HCT116 (cell line): ENCODE results near the gene AUP1. TPM values are rescaled to one million over a fixed set of nuclear protein-coding genes. Genes with fewer than 3 reads are reported as not detected.
"Not testable (repeated sequence)": the region's sequence is repeated elsewhere in the genome, so short reads cannot be mapped to it uniquely, and the experiment has no call there.

ENCODE experiments used
- ATAC-seq: fragments of 200-7000 bp; cut with Tn5 transposase; 2 replicates; pipeline ENCODE4 v1.9.1; 2020; ENCODE audit warnings: mild to moderate bottlenecking, moderate library complexity
- BruUV-seq: library from RNA; stranded (reverse); fragments of 400-500 nt; replicated peaks from 2 replicates; lab custom pipeline; 2021; lab: Mats Ljungman, UMichigan
- CTCF ChIA-PET: fragments of 300-600 bp; sonication (Branson Sonifier 250); formaldehyde crosslinking; loops from one replicate; lab custom pipeline; 2021; ENCODE audit warnings: antibody characterized with exemption; lab: Charles Lee
- POLR2A ChIA-PET: fragments of 300-600, 350-600 bp; sonication (Branson Sonifier 250); formaldehyde crosslinking; loops from one replicate; lab custom pipeline; 2021; ENCODE audit warnings: antibody characterized with exemption; lab: Charles Lee
- RAD21 ChIA-PET, 2 experiments: fragments of 300-600 bp; sonication (Branson Sonifier 250); formaldehyde crosslinking; loops; one replicate each; lab custom pipeline; 2023; ENCODE audit warnings: low total read pairs in 2 of 2; ENCODE audit not compliant: uncharacterized antibody in 2 of 2, unreplicated experiment in 2 of 2, low non-redundant PET in 1 of 2; lab: Charles Lee
- DNase-seq: peaks from one replicate; pipeline ENCODE4 v3.0.0-alpha.2; 2010; ENCODE audit warnings: low read depth, low spot score
- H2AFZ ChIP-seq: fragments of 200-600 bp; shearing (Covaris generic), sonication (generic); 2 replicates; pipeline ENCODE4 v1.6.1; 2017; ENCODE audit warnings: low read depth, mixed run types, mixed read lengths, antibody characterized with exemption, low read length; ENCODE audit not compliant: poor library complexity, severe bottlenecking
- H3K27ac ChIP-seq: 2 replicates; pipeline ENCODE4 v1.5.1; 2012; ENCODE audit warnings: low read depth, low read length
- H3K27me3 ChIP-seq: fragments of 200-600 bp; sonication (generic); 2 replicates; pipeline ENCODE4 v1.6.1; 2016; ENCODE audit warnings: mixed run types, low read length, mixed read lengths; ENCODE audit not compliant: insufficient read depth
- H3K36me3 ChIP-seq, 2 experiments: fragments of 200-500 bp in 1 of 2; fragments of 200-600 bp in 1 of 2; sonication (Bioruptor generic) in 1 of 2; sonication (generic) in 1 of 2; 2 replicates each; pipeline versions ENCODE4 v1.5.1 to v1.6.1; 2014 to 2016; ENCODE audit warnings: low read length in 2 of 2, inconsistent platforms in 1 of 2, mixed read lengths in 1 of 2, mixed run types in 1 of 2; ENCODE audit not compliant: insufficient read depth in 2 of 2, control insufficient read depth in 1 of 2
- H3K4me1 ChIP-seq, 2 experiments: fragments of 200-600 bp in 1 of 2; sonication (generic) in 1 of 2; 2 replicates each; pipeline versions ENCODE4 v1.5.1 to v1.6.1; 2012 to 2017; ENCODE audit warnings: low read length in 2 of 2, inconsistent platforms in 1 of 2, mild to moderate bottlenecking in 1 of 2, mixed read lengths in 1 of 2, mixed run types in 1 of 2, moderate library complexity in 1 of 2; ENCODE audit not compliant: insufficient read depth in 2 of 2, control insufficient read depth in 1 of 2
- H3K4me2 ChIP-seq: fragments of 200-600 bp; sonication (generic); 2 replicates; pipeline ENCODE4 v1.6.1; 2017; ENCODE audit warnings: mixed run types, low read length, mixed read lengths
- H3K4me3 ChIP-seq, 2 experiments: fragments of 200-600 bp in 1 of 2; sonication (generic) in 1 of 2; replicated peaks in 1 of 2; 2 replicates each; pipeline ENCODE4 v1.5.1; 2011 to 2016; ENCODE audit warnings: low read length in 2 of 2, control low read depth in 1 of 2, low read depth in 1 of 2, mild to moderate bottlenecking in 1 of 2, mixed read lengths in 1 of 2, mixed run types in 1 of 2
- H3K79me2 ChIP-seq: fragments of 200-600 bp; sonication (generic); 2 replicates; pipeline ENCODE4 v1.6.1; 2017; ENCODE audit warnings: mild to moderate bottlenecking, mixed run types, low read length, moderate library complexity, mixed read lengths; ENCODE audit not compliant: insufficient read depth
- H3K9ac ChIP-seq: fragments of 200-600 bp; sonication (generic); 2 replicates; pipeline ENCODE4 v1.6.1; 2016; ENCODE audit warnings: low read length, mixed read lengths
- H3K9me2 ChIP-seq: fragments of 200-600 bp; sonication (generic), shearing (Covaris generic); 2 replicates; pipeline ENCODE4 v1.6.1; 2017; ENCODE audit warnings: mixed run types, mild to moderate bottlenecking, moderate library complexity; ENCODE audit not compliant: insufficient read depth
- H3K9me3 ChIP-seq, 2 experiments: fragments of 200-500 bp in 1 of 2; fragments of 200-600 bp in 1 of 2; sonication (Bioruptor generic) in 1 of 2; sonication (generic) in 1 of 2; 2 replicates each; pipeline ENCODE4 v1.6.1; 2014 to 2017; ENCODE audit warnings: low read length in 2 of 2, mixed read lengths in 2 of 2, inconsistent platforms in 1 of 2, low read depth in 1 of 2, mild to moderate bottlenecking in 1 of 2, mixed run types in 1 of 2, moderate library complexity in 1 of 2; ENCODE audit not compliant: control insufficient read depth in 1 of 2, insufficient read depth in 1 of 2
- H4K20me1 ChIP-seq: fragments of 200-600 bp; sonication (generic), shearing (Covaris generic); 2 replicates; pipeline ENCODE4 v1.6.1; 2017; ENCODE audit warnings: mixed run types, mild to moderate bottlenecking, moderate library complexity; ENCODE audit not compliant: insufficient read depth
- CEBPB ChIP-seq: IDR thresholded peaks from 2 replicates; pipeline ENCODE4 v1.6.1; 2012; ENCODE audit warnings: low read depth
- EGR1 ChIP-seq: IDR thresholded peaks from 2 replicates; pipeline ENCODE4 v1.6.1; 2012; ENCODE audit warnings: low read depth
- EZH2phosphoT487 ChIP-seq: fragments of 200-600 bp; IDR thresholded peaks from 2 replicates; pipeline ENCODE4 v1.6.1; 2018; ENCODE audit warnings: antibody characterized with exemption, borderline replicate concordance
- JUND ChIP-seq: IDR thresholded peaks from 2 replicates; pipeline ENCODE4 v1.6.1; 2012
- POLR2AphosphoS5 ChIP-seq: IDR thresholded peaks from 2 replicates; pipeline ENCODE4 v1.6.1; 2011; ENCODE audit warnings: mild to moderate bottlenecking, low read depth, low read length, moderate library complexity
- SIN3A ChIP-seq: IDR thresholded peaks from 2 replicates; pipeline ENCODE4 v1.6.1; 2012; ENCODE audit warnings: low read depth
- SP1 ChIP-seq: IDR thresholded peaks from 2 replicates; pipeline ENCODE4 v1.6.1; 2012; ENCODE audit warnings: low read depth
- ZNF274 ChIP-seq: fragments of 200-500 bp; sonication (Bioruptor generic); IDR thresholded peaks from 2 replicates; pipeline ENCODE4 v1.6.1; 2014; ENCODE audit warnings: mild to moderate bottlenecking, low read depth, low read length, inconsistent platforms
- intact Hi-C: fragments of 100-400 bp; cut with micrococcal nuclease; formaldehyde crosslinking; loops from 2 replicates; pipeline ENCODE4 v1.10.0; 2022
- total RNA-seq: library from RNA; stranded (reverse); gene quantifications from one replicate; pipeline ENCODE4 v1.2.1, GENCODE V29; 2021; ENCODE audit not compliant: unreplicated experiment
- TF ChIP-seq, protein P1 (sequence below): IDR thresholded peaks from 2 replicates; pipeline ENCODE4 v1.6.1; 2012; ENCODE audit warnings: low read depth
- TF ChIP-seq, protein P2 (sequence below): IDR thresholded peaks from 2 replicates; pipeline ENCODE4 v1.6.1; 2012

Gene AUP1
- total RNA-seq, 1 experiment from 2014 or later = 116 TPM

DNA sequence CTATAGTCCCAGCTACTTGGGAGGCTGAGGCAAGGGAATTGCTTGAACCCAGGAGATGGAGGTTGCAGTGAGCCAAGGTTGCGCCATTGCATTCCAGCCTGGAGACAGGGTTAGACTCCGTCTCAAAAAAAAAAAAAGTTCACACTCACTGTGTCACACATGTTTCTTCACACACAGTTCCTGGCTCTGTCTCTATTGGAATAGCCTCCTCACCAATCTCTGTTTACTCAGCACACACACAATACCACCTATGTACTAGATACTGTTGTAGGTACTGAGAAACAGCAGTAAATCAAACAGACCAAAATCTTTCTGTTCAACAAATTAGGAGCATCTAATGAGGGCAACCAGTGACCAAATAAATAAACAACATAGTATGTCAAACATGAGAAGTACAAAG is 43.4 kb downstream of the AUP1 start (continued):
- no peak for TF ChIP-seq ZNF274
- TF ChIP-seq, all 23 proteins: peak for 0

DNA sequence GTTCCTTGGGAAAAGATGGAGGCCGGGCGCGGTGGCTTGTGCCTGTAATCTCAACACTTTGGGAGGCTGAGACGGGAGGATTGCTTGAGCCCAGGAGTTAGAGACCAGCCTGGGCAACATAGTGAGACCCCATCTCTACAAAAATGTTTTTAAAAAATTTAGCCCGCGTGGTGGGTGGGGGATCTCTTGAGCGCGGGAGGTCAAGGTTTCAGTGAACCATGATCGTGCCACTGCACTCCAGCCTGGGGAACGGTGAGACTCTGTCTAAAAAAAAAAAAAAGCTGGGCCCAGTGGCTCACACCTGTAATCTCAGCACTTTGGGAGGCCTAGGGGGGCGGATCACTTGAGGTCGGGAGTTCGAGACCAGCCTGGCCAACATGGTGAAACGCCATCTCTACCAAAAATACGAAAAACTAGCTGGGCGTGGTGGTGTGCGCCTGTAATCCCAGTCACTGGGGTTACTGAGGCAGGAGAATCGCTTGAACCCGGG is 45.8 kb downstream of the AUP1 start:
- CTCF ChIA-PET = interaction anchor here (1.2 to 2.3 kb wide), 5 partner anchors 9 to 48 kb away, joined by 3 to 12 read pairs (median 10); partner anchors contain the start of genes INO80B and MRPL53
- peaks cover 31% of the 10 kb centered on the region for H3K79me2 ChIP-seq
- H3K9me3 ChIP-seq, BruUV-seq, ATAC-seq, H3K27me3 ChIP-seq, H3K9me2 ChIP-seq, H2AFZ ChIP-seq, DNase-seq, H4K20me1 ChIP-seq: not testable (repeated sequence)
- intact Hi-C loops = loop anchor here (1.0 to 2.0 kb wide), 6 partner anchors 19 to 104 kb away; partner anchors contain the start of genes AUP1, HTRA2, INO80B and WBP1
- peak overlapping the region; percentile 61 to 95 for H3K4me3 ChIP-seq
- RAD21 ChIA-PET = interaction anchor here in 1 of 2 experiments (1.2 kb wide), 1 partner anchor 48 kb away, joined by 3 read pairs; no protein-coding TSS in a partner anchor
- peak overlapping the region; percentile 90 for H3K27ac ChIP-seq
- POLR2A ChIA-PET = interaction anchor here (0.8 kb wide), 1 partner anchor 26 kb away, joined by 3 read pairs; the partner anchor contains the start of gene WBP1
- peak overlapping the region; percentile 86 for H3K9ac ChIP-seq
- peaks cover 12 to 25% of the 10 kb centered on the region in 2 experiments for H3K4me1 ChIP-seq
- peaks cover 11 to 13% of the 10 kb centered on the region in 2 experiments; a peak in 3 of 4 replicates for H3K36me3 ChIP-seq
- peak overlapping the region; percentile 66 for H3K4me2 ChIP-seq

DNA sequence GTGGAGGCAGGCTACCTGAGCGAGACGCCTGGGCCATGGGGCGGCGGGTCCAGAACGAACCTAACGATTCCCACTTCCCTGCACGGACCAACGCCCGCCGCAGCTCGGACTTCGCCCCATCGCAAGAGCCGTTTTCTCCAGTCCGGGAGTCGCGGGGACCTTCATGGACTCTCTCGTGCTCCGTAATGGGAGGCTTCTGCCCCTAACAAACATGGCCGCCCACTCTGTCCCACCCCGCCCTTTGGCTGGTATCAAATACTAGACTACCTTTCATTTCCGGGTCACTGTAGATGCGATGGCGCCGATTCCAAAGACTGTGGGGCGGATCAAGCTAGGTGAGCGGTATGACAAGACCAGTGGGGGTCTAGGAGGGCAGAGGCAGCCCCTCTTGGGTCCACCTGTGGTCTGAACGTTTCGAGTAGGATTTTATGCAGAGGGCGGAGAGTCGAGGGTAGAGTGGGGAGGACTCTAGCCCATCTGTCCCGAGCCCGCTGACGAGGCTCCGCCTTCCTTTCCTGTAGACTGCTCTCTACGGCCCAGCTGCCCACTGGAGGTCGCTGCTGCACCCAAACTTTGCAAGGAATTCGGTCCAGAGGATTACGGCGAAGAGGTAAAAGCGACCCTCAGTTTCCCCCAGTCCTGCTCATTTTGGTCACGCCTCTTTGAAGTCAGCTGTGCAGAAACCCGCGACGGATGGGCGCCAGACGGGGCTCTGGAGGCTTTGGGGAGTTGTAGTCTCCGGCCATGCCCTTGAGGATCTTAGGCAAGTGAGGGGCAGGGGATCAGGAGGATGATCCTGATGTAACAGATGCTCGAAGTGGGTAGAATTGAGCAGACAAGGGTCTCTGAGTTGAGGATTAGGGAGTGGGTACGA is 46.5 kb downstream of the AUP1 start, which contains the start of the genes CCDC142 and TTC31:
Gene CCDC142 (minus strand): TSS at position 198 of the 874 bp plus-strand sequence. CDS start 161 bp downstream, at position 37.
Gene TTC31 (plus strand): TSS at position 281 of the 874 bp plus-strand sequence. CDS start 15 bp downstream, at position 296.
- DNase-seq = peak; percentile 91
- no peaks in the 10 kb centered on the region for H3K27me3 ChIP-seq
- CTCF ChIA-PET = interaction anchor here (0.8 to 2.3 kb wide), 8 partner anchors 9 to 62 kb away, joined by 3 to 12 read pairs (median 8); partner anchors contain the start of genes INO80B and MRPL53
- peaks cover 11 to 13% of the 10 kb centered on the region in 2 experiments; a peak in 3 of 4 replicates for H3K36me3 ChIP-seq
- peaks cover 12 to 20% of the 10 kb centered on the region in 2 experiments for H3K4me1 ChIP-seq
- H3K9me3 ChIP-seq = no peaks in the 10 kb centered on the region
- H2AFZ ChIP-seq = no peak within 1 kb of the TSS
- peaks cover 31% of the 10 kb centered on the region for H3K79me2 ChIP-seq
- no peaks in the 10 kb centered on the region for H4K20me1 ChIP-seq
- no peaks in the 10 kb centered on the region for H3K9me2 ChIP-seq
- BruUV-seq = TSS peak; percentile 93
- intact Hi-C loops = loop anchor here (1.0 to 2.0 kb wide), 6 partner anchors 20 to 104 kb away; partner anchors contain the start of genes AUP1, HTRA2, INO80B and WBP1
- H3K9ac ChIP-seq = peak within 1 kb of the TSS; percentile 86
- RAD21 ChIA-PET = interaction anchor here in 1 of 2 experiments (0.8 to 1.0 kb wide), 2 partner anchors 47 to 105 kb away, joined by 3 read pairs; partner anchors contain the start of genes AUP1 and HTRA2
- H3K4me2 ChIP-seq = peak within 1 kb of the TSS; percentile 66
- H3K4me3 ChIP-seq = peak within 1 kb of the TSS; percentile 61 to 95
- POLR2A ChIA-PET = interaction anchor here (0.6 to 3.5 kb wide), 4 partner anchors 11 to 31 kb away, joined by 3 to 25 read pairs (median 4); partner anchors contain the start of genes INO80B, MRPL53 and WBP1
- H3K27ac ChIP-seq = peak within 1 kb of the TSS; percentile 90
- ATAC-seq = peak; percentile 92
- TF ChIP-seq JUND = no peak
- no peak for TF ChIP-seq CEBPB
- TF ChIP-seq SIN3A = peak; percentile 82; the same call in 1 of the 2 replicates
- TF ChIP-seq EGR1 = peak; percentile 76
- peak; percentile 79 for TF ChIP-seq POLR2AphosphoS5
- peak; percentile 86 for TF ChIP-seq SP1
- TF ChIP-seq, protein P1, sequence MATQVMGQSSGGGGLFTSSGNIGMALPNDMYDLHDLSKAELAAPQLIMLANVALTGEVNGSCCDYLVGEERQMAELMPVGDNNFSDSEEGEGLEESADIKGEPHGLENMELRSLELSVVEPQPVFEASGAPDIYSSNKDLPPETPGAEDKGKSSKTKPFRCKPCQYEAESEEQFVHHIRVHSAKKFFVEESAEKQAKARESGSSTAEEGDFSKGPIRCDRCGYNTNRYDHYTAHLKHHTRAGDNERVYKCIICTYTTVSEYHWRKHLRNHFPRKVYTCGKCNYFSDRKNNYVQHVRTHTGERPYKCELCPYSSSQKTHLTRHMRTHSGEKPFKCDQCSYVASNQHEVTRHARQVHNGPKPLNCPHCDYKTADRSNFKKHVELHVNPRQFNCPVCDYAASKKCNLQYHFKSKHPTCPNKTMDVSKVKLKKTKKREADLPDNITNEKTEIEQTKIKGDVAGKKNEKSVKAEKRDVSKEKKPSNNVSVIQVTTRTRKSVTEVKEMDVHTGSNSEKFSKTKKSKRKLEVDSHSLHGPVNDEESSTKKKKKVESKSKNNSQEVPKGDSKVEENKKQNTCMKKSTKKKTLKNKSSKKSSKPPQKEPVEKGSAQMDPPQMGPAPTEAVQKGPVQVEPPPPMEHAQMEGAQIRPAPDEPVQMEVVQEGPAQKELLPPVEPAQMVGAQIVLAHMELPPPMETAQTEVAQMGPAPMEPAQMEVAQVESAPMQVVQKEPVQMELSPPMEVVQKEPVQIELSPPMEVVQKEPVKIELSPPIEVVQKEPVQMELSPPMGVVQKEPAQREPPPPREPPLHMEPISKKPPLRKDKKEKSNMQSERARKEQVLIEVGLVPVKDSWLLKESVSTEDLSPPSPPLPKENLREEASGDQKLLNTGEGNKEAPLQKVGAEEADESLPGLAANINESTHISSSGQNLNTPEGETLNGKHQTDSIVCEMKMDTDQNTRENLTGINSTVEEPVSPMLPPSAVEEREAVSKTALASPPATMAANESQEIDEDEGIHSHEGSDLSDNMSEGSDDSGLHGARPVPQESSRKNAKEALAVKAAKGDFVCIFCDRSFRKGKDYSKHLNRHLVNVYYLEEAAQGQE = no peak
- TF ChIP-seq, protein P2, sequence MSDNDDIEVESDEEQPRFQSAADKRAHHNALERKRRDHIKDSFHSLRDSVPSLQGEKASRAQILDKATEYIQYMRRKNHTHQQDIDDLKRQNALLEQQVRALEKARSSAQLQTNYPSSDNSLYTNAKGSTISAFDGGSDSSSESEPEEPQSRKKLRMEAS = peak; percentile 75
- no peak for TF ChIP-seq EZH2phosphoT487
- TF ChIP-seq ZNF274 = no peak
